Dermis microvascular lymphatic vessel endothelial cell (primary cell): Measurements from ENCODE around the gene HSPA13. TPM values are rescaled to one million over a fixed set of nuclear protein-coding genes. Genes with fewer than 3 reads are reported as not detected.

ENCODE experiments used
- total RNA-seq: library from RNA; depleted of rRNA; stranded (reverse); fragments of >200 nt; gene quantifications from 2 replicates; pipeline ENCODE4 v1.2.1, GENCODE V29; 2014

HSPA13 gene
- total RNA-seq, 1 donor from 2014 or later, result 36.3 TPM

Other genes starting within 250 kb of the HSPA13 start
- gene LIPI, start 172.2 kb downstream of the HSPA13 start, total RNA-seq, result not detected in 2 replicates
- not detected in 2 replicates for gene RBM11, start 167.0 kb downstream of the HSPA13 start, total RNA-seq
- gene SAMSN1, start 163.2 kb upstream of the HSPA13 start, total RNA-seq, result 0.13 and 0.26 TPM in 2 replicates